HepG2 (cell line): ENCODE results near the gene SPRR3.

Experiments used
- CBX5 ChIP-seq: sonication (generic); formaldehyde crosslinking; IDR thresholded peaks from 2 replicates; pipeline ENCODE4 v1.4.0; 2020; ENCODE audit warnings: missing genetic modification reagents, borderline replicate concordance
- CTCF ChIP-seq: sonication (generic); formaldehyde crosslinking; IDR thresholded peaks from 2 replicates; pipeline ENCODE4 v1.5.0; 2020; ENCODE audit warnings: mild to moderate bottlenecking, missing genetic modification reagents, moderate library complexity
- ELF1 ChIP-seq: sonication (generic); formaldehyde crosslinking; IDR thresholded peaks from 2 replicates; pipeline ENCODE4 v1.4.0; 2020; ENCODE audit warnings: missing genetic modification reagents
- HNRNPUL1 ChIP-seq: fragments of 200-400 bp; formaldehyde crosslinking; IDR thresholded peaks from 2 replicates; pipeline ENCODE4 v1.6.1; 2017; ENCODE audit warnings: low read depth, mild to moderate bottlenecking, low read length, moderate library complexity
- KDM1A ChIP-seq: IDR thresholded peaks from 2 replicates; pipeline ENCODE4 v1.6.1; 2016; ENCODE audit warnings: missing compliant biosample characterization
- NFYB ChIP-seq: sonication (generic); formaldehyde crosslinking; IDR thresholded peaks from 2 replicates; pipeline ENCODE4 v1.4.0; 2020; ENCODE audit warnings: missing genetic modification reagents
- POLR2AphosphoS2 ChIP-seq: IDR thresholded peaks from 2 replicates; pipeline ENCODE4 v1.6.1; 2011; ENCODE audit warnings: low read depth, low read length, improper control_type of control experiment
- REST ChIP-seq, 2 experiments: IDR thresholded peaks; 2 replicates each; pipeline ENCODE4 v1.6.1; 2011 to 2012; ENCODE audit warnings: low read length in 2 of 2, borderline replicate concordance in 1 of 2, low read depth in 1 of 2, mild to moderate bottlenecking in 1 of 2, moderate library complexity in 1 of 2
- SYNCRIP ChIP-seq: fragments of 200-400 bp; formaldehyde crosslinking; IDR thresholded peaks from 2 replicates; pipeline ENCODE4 v1.6.1; 2018; ENCODE audit warnings: mild to moderate bottlenecking, low read depth, low read length; ENCODE audit not compliant: insufficient read depth
- TAF1 ChIP-seq: sonication (generic); formaldehyde crosslinking; IDR thresholded peaks from 2 replicates; pipeline ENCODE4 v1.4.0; 2020; ENCODE audit warnings: missing genetic modification reagents
- ZBTB34 ChIP-seq: sonication (generic); formaldehyde crosslinking; IDR thresholded peaks from 2 replicates; pipeline ENCODE4 v1.8.0; 2022; ENCODE audit warnings: mild to moderate bottlenecking, missing genetic modification reagents
- ZNF609 ChIP-seq: sonication (generic); formaldehyde crosslinking; IDR thresholded peaks from 2 replicates; pipeline ENCODE4 v1.4.0; 2020; ENCODE audit warnings: mild to moderate bottlenecking, missing genetic modification reagents, borderline replicate concordance
- ZNF672 ChIP-seq: sonication (generic); formaldehyde crosslinking; IDR thresholded peaks from 2 replicates; pipeline ENCODE4 v1.8.1; 2022; ENCODE audit warnings: missing genetic modification reagents

- TF ChIP-seq ZNF609 (CRISPR knock-in tag) (no peak), SYNCRIP (no peak), NFYB (CRISPR knock-in tag) (no peak), POLR2AphosphoS2 (no peak), CTCF (CRISPR knock-in tag) (peak; percentile 30; the same call in 1 of the 2 replicates), KDM1A (CRISPR knock-in tag) (no peak), ELF1 (CRISPR knock-in tag) (no peak), HNRNPUL1 (no peak), CBX5 (CRISPR knock-in tag) (no peak), ZNF672 (CRISPR knock-in tag) (no peak), REST (IDR thresholded peaks at IDR 0.05; ENCODE audit: borderline replicate concordance in 1 of 2, low read depth in 1 of 2, low read length in 2 of 2) (no peak), TAF1 (CRISPR knock-in tag) (no peak), ZBTB34 (no peak)
Observed at GRCh38 chr1:152960452-152961044, 41.0 kb upstream of the SPRR3 start.
